ENCODE measurements around the gene KCNH2. TPM values are rescaled to one million over a fixed set of nuclear protein-coding genes. Genes with fewer than 3 reads are reported as not detected.
A peak's percentile ranks its signal among the peaks of the same experiment; 100 is the strongest.

Gene KCNH2, protein sequence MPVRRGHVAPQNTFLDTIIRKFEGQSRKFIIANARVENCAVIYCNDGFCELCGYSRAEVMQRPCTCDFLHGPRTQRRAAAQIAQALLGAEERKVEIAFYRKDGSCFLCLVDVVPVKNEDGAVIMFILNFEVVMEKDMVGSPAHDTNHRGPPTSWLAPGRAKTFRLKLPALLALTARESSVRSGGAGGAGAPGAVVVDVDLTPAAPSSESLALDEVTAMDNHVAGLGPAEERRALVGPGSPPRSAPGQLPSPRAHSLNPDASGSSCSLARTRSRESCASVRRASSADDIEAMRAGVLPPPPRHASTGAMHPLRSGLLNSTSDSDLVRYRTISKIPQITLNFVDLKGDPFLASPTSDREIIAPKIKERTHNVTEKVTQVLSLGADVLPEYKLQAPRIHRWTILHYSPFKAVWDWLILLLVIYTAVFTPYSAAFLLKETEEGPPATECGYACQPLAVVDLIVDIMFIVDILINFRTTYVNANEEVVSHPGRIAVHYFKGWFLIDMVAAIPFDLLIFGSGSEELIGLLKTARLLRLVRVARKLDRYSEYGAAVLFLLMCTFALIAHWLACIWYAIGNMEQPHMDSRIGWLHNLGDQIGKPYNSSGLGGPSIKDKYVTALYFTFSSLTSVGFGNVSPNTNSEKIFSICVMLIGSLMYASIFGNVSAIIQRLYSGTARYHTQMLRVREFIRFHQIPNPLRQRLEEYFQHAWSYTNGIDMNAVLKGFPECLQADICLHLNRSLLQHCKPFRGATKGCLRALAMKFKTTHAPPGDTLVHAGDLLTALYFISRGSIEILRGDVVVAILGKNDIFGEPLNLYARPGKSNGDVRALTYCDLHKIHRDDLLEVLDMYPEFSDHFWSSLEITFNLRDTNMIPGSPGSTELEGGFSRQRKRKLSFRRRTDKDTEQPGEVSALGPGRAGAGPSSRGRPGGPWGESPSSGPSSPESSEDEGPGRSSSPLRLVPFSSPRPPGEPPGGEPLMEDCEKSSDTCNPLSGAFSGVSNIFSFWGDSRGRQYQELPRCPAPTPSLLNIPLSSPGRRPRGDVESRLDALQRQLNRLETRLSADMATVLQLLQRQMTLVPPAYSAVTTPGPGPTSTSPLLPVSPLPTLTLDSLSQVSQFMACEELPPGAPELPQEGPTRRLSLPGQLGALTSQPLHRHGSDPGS
- 7.7 and 8.0 TPM in 2 replicates for total RNA-seq (2021; fragmentation: NEBNext Ultra II Directional; extraction: Animal tissue kit (Norgen Biotek cat#: 25700))
- polyA plus RNA-seq (2011; rRNA removed) = 15.0 and 20.5 TPM in 2 replicates
- polyA plus RNA-seq (2011; cell fraction: cytosol; rRNA removed) = 13.4 TPM
- 23.6 TPM for polyA plus RNA-seq (2011; cell fraction: nucleus; rRNA removed)
- 5.5 to 12.1 TPM (median 10.4 TPM) in 4 replicates for polyA plus RNA-seq (2012, experiment 1 of 2)
- 7.6 TPM for polyA plus RNA-seq (2012, experiment 2 of 2)
- 7.6 TPM for polyA plus RNA-seq (2013, experiment 1 of 2)
- polyA plus RNA-seq (2013, experiment 2 of 2) = 7.2 TPM
- 8.9 and 10.2 TPM in 2 replicates for polyA minus RNA-seq (2011; rRNA and poly(A)+ RNA removed)
- polyA minus RNA-seq (2011; cell fraction: cytosol; rRNA and poly(A)+ RNA removed) = 9.5 TPM
- 7.0 TPM for polyA minus RNA-seq (2011; cell fraction: nucleus; rRNA and poly(A)+ RNA removed)
- long read RNA-seq, experiment 1, partial matches to known transcripts = 7 of 12 reads
- long read RNA-seq, experiment 1, other reads (novel, unspliced or antisense) = 3 of 12 reads
- long read RNA-seq, experiment 2 = 0 reads

- Histone ChIP-seq H2BK120ac (replicated peaks; ENCODE audit: low read depth, low read length) (no peak within 1 kb of the TSS), H3K79me2 (ENCODE audit: control insufficient read depth in 1 of 2, insufficient read depth in 2 of 2, low read length in 2 of 2) (no peaks in the 10 kb centered on the region), H2AFZ (ENCODE audit: low read length) (no peak within 1 kb of the TSS; the same call in 1 of the 2 replicates), H4K5ac (ENCODE audit: insufficient read length, low read depth, low read length) (peak within 1 kb of the TSS; percentile 76), H3K18ac (ENCODE audit: extremely low read depth, low read length) (peak within 1 kb of the TSS; percentile 64), H3K23me2 (ENCODE audit: low read depth, low read length) (peaks cover 21% of the 10 kb centered on the region), H4K91ac (replicated peaks; ENCODE audit: insufficient read length, low read length) (peak within 1 kb of the TSS; percentile 83), H3K27me3 (replicated peaks in 1 of 4; ENCODE audit: control insufficient read depth in 3 of 4, extremely low read depth in 1 of 4, insufficient read depth in 3 of 4, low read length in 3 of 4) (peaks cover 2 to 34% (median 29%) of the 10 kb centered on the region in 4 experiments), H2AK5ac (ENCODE audit: low read depth, low read length) (no peak within 1 kb of the TSS), H2BK12ac (ENCODE audit: low read depth, low read length) (peak within 1 kb of the TSS; percentile 20; the same call in 1 of the 2 replicates), H3K4ac (replicated peaks; ENCODE audit: insufficient read length, low read depth, low read length) (no peak within 1 kb of the TSS), H3K9me3 (ENCODE audit: insufficient read depth in 2 of 2, low read depth in 1 of 2, low read length in 1 of 2) (no peaks in the 10 kb centered on the region), H2BK20ac (ENCODE audit: low read length) (no peak within 1 kb of the TSS), H3K14ac (ENCODE audit: insufficient read length) (no peak within 1 kb of the TSS), H3K36me3 (ENCODE audit: control insufficient read depth in 2 of 4, insufficient read depth in 4 of 4, low read length in 3 of 4) (no peaks in the 10 kb centered on the region), H2BK15ac (ENCODE audit: low read length) (peak within 1 kb of the TSS; percentile 98; the same call in 1 of the 2 replicates), H3K79me1 (ENCODE audit: low read depth, low read length) (no peaks in the 10 kb centered on the region; the same call in 1 of the 2 replicates), H3K56ac (replicated peaks; ENCODE audit: insufficient read length, low read depth, low read length) (peak within 1 kb of the TSS; percentile 48), H3K4me1 (replicated peaks in 1 of 4; ENCODE audit: control insufficient read depth in 3 of 4, insufficient read depth in 4 of 4, low read length in 3 of 4) (peaks cover 11 to 41% (median 33%) of the 10 kb centered on the region in 4 experiments), H3K4me3 (ENCODE audit: extremely low read depth in 1 of 4, insufficient read depth in 2 of 4, low read depth in 3 of 4, low read length in 4 of 4) (peak within 1 kb of the TSS; percentile 45 to 66 (median 58)), H4K8ac (ENCODE audit: extremely low read depth, insufficient read depth, low read length) (no peak within 1 kb of the TSS; the same call in 1 of the 2 replicates), H3K27ac (ENCODE audit: low read depth, low read length) (no peak within 1 kb of the TSS; the same call in 1 of the 2 replicates), H3K9ac (replicated peaks in 1 of 4; ENCODE audit: extremely low read depth in 1 of 4, low read depth in 3 of 4, low read length in 3 of 4) (peak within 1 kb of the TSS in 1 of 4 experiments; percentile 53; a peak in 1 of 7 replicates), H4K20me1 (replicated peaks in 1 of 2; ENCODE audit: control insufficient read depth in 1 of 2, insufficient read depth in 2 of 2, low read length in 2 of 2) (peaks cover 2 to 9% of the 10 kb centered on the region in 2 experiments), H3K23ac (ENCODE audit: insufficient read length) (no peak within 1 kb of the TSS), H3K4me2 (ENCODE audit: insufficient read depth in 1 of 2, low read depth in 2 of 2, low read length in 2 of 2) (peak within 1 kb of the TSS; percentile 84 to 97), H2BK5ac (ENCODE audit: low read depth, low read length) (no peak within 1 kb of the TSS)
- ChIA-PET POLR2A (ENCODE audit: partially characterized antibody) (interaction anchor here (0.6 to 3.0 kb wide), 9 partner anchors 9 to 609 kb away, joined by 3 to 13 read pairs (median 3); partner anchors contain the start of gene ABCB8), CTCF (ENCODE audit: partially characterized antibody) (interaction anchor here (0.6 to 27.0 kb wide), 8 partner anchors 11 to 120 kb away, joined by 3 to 797 read pairs (median 7); no protein-coding TSS in a partner anchor)
- WGBS, 2 experiments (ENCODE audit: extremely low coverage in 1 of 2, insufficient coverage in 1 of 2, insufficient read length in 1 of 2, insufficient replicate concordance in 2 of 2, low coverage in 1 of 2, low lambda C conversion rate in 2 of 2, missing lambda C conversion rate in 1 of 2) = 0% methylated on average over 12 of the region's 81 CpGs; no CpG with 5 or more reads in 1 of the 2 experiments
- DNase-seq (ENCODE audit: low read depth in 1 of 2, low spot score in 2 of 2) = peak in 1 of 2 experiments; percentile 85
- no peak for FAIRE-seq
- TF ChIP-seq SP2 (IDR thresholded peaks at IDR 0.05; ENCODE audit: low read length) = no peak
- TF ChIP-seq, protein P1, sequence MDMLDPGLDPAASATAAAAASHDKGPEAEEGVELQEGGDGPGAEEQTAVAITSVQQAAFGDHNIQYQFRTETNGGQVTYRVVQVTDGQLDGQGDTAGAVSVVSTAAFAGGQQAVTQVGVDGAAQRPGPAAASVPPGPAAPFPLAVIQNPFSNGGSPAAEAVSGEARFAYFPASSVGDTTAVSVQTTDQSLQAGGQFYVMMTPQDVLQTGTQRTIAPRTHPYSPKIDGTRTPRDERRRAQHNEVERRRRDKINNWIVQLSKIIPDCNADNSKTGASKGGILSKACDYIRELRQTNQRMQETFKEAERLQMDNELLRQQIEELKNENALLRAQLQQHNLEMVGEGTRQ (IDR thresholded peaks at IDR 0.05; ENCODE audit: low read length) = no peak
- TF ChIP-seq KDM5A (IDR thresholded peaks at IDR 0.05; ENCODE audit: low read length) = no peak
Observed at GRCh38 chr7:150978126-150978789, at the start of gene KCNH2. KCNH2 (minus strand) TSS chr7:150978321; CDS start chr7:150977913, 408 bp downstream.

All from H1 (cell line).